NK-92 (cell line): Measurements from ENCODE around the gene NOX5.
"Not testable (repeated sequence)": the region's sequence is repeated elsewhere in the genome, so short reads cannot be mapped to it uniquely, and the experiment has no call there.

Experiments
- DNase-seq: peaks from one replicate; lab custom pipeline; 2025; ENCODE audit not compliant: unreplicated experiment; lab: John Stamatoyannopoulos, UW

The NOX5 gene, protein sequence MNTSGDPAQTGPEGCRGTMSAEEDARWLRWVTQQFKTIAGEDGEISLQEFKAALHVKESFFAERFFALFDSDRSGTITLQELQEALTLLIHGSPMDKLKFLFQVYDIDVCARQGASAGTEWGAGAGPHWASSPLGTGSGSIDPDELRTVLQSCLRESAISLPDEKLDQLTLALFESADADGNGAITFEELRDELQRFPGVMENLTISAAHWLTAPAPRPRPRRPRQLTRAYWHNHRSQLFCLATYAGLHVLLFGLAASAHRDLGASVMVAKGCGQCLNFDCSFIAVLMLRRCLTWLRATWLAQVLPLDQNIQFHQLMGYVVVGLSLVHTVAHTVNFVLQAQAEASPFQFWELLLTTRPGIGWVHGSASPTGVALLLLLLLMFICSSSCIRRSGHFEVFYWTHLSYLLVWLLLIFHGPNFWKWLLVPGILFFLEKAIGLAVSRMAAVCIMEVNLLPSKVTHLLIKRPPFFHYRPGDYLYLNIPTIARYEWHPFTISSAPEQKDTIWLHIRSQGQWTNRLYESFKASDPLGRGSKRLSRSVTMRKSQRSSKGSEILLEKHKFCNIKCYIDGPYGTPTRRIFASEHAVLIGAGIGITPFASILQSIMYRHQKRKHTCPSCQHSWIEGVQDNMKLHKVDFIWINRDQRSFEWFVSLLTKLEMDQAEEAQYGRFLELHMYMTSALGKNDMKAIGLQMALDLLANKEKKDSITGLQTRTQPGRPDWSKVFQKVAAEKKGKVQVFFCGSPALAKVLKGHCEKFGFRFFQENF

DNA sequence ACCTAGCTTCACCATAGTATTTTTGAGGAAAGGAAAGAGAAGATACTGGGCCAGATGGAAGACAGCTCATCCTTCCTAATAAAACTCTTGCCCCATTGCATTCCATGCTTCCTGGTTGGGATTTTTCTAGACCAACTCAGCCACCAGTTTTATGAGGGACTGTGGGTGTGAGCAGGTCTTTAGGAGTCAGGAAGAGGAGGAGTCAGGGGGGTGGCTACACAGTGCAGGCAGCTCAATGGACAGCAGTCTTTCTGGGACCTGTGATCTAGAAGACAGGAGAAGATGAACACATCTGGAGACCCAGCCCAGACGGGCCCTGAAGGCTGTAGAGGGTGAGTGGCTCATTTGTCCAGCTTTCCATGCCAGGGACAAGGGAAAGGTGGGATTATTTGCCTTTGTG lies at the start of gene NOX5:
Gene NOX5 (plus strand): TSS at position 242 of the 400 bp plus-strand sequence. CDS start 41 bp downstream, at position 283.
- DNase-seq, result no peak

DNA sequence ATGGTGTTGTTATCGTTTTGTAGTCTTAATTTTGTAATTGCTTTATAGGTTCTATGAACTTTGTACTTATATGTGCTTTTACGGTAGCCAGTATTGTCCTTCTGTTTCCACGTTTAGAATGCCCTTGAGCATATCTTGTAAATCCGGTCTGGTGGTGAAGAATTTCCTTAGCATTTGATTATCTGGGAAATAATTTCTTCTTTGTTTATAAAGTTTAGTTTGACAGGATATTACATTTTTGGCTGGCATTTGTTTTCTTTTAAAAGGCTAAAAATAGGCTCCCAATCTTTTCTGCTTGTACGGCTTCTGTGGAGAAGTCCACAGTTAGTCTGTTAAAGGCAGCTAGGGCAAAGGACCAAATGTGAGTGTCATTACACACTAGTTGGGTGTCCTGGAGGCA lies 47.5 kb upstream of the NOX5 start:
- DNase-seq, result no peak

DNA sequence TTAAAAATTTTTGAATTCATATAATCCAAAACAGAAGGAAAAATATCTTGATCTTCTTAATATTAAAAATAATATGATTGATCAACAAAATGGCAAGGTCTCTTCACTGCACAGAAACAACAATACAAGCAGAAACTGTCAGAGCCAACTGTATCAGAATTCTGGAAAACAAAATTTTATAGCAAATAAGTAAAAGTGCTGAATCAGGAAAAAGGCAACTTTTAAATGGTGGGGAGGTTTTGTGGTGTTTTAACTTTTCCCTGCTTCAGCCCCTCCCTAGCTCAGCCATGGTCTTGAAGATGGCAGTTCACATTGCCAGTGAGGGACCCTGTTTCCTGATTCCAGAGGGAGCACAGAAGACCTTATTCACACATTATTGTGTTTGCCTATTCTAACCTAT lies 46.5 kb upstream of the NOX5 start:
- no peak for DNase-seq

DNA sequence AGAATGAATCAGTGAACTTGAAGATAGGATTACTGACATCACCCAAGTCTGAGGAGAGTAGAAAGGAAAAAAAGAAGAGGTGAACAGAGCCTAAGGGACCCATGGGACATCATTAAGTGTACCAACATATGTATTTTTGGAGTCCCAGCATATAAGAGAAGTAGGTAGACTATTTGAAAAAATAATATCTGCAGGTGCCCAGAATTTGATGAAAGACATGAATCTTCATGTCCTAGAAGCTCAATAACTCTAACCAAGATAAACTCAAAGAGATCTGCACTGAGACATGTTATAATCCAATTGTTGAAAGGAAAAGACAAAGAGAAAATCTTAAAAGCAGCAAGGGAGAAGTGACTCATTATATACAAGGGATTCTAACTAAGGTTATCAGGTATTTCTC lies 45.2 kb upstream of the NOX5 start:
- DNase-seq, result no peak

DNA sequence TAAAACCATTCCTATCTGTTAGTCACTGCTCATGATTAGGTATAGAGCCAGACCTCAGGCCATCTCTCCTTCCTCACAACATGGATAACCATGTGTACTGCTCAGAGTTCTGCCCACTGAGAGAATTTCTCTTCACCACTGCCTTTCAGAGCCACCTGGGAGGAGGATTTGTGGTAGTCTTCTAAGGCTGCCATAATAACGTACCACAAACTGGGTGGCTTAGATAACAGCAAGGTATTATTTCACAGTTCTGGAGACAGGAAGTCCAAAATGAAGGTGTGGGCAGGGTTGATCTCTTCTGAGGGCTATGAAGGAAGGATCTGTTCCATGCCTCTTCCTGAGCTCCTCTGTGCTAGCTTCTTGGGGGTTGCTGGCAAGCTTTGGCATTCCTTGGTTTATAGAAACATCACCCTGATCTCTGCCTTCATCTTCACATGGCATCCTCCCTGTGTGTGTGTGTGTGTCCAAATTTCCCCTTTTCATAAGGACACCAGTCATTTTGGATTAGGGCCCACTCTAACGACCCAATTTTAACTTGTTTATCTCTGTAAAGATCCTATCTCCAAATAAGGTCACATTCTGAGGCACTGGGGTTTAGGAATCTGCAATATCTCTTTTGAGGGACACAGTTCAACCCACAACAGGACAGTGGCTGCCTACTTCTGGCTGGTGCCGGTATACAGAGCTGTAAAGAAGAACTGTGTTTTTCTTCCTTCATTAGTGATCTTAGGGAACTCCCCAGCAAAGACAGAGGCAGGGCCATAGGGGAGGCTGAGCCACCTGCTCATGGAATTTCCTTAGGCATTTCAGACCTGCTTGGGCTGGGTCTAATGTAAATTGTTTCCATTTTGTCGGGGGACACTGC lies 42.1 kb upstream of the NOX5 start:
- DNase-seq, result no peak

DNA sequence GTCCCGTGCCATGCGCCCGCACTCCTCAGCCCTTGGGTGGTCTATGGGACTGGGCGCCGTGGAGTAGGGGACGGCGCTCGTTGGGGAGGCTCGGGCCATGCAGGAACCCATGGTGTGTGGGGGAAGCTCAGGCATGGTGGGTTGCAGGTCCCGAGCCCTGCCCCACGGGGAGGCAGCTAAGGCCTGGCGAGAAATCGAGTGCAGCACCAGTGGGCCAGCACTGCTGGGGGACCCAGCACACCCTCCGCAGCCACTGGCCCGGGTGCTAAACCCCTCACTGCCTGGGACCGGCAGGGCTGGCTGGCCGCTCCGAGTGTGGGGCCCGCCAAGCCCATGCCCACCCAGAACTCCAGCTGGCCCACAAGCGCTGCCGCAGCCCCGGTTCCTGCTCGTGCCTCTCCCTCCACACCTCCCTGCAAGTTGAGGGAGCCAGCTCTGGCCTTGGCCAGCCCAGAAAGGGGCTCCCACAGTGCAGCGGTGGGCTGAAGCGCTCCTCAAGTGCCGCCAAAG lies 38.8 kb upstream of the NOX5 start:
- DNase-seq, result not testable (repeated sequence)

DNA sequence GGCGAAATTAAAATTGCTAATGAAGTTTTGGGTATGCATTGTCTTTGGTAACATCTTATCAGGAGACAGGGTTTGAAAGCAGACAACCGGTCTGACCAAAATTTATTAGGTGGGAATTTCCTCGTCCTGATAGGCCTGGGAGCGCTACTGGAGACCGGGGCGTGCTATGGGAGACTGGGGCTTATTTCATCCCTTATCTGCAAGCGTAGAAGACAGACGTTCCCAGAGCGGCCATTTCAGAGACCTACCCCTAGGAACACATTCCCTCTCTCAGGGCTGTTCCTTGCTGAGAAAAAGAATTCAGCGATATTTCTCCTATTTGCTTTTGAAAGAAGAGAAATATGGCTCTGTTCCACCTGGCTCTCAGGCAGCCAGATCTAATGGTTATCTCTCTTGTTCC lies 37.1 kb upstream of the NOX5 start:
- DNase-seq, result not testable (repeated sequence)

DNA sequence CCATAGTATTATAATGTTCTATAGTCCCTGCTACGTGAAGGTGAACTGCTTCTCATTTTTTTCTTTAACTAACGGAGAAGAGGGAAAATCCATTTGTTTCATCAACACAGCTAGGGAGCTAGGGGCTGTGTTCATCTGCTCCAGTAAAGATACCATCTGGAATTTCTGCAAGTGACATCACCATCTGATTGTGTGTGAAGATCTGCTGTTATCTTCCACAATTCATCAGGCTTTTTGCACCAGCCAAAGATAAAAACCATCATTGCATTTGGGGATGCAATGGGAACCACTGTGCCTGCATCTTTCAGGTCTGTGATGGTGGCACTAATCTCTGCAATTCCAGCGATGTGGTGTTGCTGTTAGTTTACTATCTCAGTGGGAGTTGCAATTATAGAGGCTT lies 35.5 kb upstream of the NOX5 start:
- no peak for DNase-seq

DNA sequence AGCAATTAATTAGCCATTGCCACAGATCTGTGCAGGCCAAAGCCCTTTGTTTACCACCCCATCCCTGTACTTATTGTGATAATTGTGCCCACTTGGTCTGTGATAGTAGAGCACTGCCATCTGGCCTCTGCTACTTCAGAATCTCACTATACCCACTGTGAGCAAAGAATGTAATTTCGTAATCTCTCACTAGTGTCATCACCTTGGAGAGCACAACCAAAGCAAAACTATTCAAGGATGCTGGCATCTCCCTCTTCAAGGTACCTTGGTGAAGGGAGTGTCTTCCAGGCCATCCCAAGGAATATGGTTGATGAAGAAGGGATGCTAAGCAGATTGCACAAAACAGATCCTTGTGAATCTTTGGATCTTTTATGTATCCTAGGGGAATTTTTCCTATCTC lies 34.7 kb upstream of the NOX5 start:
- no peak for DNase-seq

DNA sequence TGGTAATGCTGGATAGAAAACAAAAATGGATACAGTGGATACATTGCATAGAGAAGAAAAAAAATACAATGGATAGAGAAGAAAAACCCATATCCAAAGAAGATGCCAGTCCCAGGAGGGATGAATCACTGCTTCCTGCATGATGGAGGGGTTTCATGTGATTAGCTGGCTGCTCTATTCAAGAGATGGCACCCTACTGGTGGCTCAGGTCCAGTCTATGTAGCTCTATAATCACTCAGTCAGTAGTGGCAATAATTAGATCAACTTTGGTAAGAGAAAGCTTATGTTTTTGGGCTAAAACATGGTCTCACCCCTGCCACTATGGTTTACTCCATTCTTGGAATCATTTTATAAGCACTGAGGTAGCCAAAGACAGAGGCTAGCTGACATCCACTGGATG lies 33.7 kb upstream of the NOX5 start:
- DNase-seq, result no peak

DNA sequence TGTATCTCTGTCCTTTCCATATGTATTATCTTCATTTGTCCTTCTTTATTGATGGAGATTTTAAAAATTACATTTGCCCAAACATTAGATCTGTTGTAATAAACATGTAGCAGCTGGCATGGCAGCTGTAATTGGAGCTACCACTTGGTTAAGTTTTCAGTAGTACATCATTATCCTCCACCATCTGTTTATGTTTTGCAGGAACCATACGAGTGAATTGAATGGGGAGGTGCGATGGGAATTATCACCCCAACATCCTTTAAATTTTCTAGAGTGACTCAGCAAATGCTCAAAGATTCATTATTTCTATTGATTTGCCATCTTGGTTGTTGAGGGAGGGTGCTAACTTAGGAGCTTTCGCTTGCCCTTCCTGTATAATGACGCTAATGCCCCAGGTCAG lies 32.6 kb upstream of the NOX5 start:
- DNase-seq, result no peak

DNA sequence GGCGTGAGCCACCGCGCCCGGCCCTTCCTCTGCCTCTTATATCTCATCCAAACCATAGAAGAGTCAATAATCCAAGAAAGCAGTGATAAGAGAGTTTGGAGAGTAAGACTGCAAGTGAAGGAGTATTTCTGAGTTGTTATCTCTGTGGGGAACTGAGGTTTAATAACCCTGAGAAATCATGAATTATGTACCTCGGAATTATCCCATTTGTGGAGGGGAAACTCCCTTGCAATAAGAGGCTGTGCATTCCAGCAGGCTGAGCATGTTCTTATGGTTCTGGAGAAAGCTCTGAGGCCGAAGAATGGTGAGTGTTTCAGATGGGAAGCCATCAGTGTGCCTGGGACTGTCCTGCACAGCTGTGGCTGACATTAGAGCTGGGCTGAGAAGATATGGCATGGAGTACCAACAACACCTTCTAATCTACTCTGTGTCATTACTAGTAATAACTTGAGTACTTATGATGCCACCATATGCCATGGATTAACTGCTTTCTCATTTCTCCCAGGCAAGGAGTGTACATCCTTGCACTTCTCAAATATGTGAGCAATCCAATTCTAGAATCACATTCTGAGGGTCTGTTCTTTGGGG lies 31.4 kb upstream of the NOX5 start:
- DNase-seq, result no peak

DNA sequence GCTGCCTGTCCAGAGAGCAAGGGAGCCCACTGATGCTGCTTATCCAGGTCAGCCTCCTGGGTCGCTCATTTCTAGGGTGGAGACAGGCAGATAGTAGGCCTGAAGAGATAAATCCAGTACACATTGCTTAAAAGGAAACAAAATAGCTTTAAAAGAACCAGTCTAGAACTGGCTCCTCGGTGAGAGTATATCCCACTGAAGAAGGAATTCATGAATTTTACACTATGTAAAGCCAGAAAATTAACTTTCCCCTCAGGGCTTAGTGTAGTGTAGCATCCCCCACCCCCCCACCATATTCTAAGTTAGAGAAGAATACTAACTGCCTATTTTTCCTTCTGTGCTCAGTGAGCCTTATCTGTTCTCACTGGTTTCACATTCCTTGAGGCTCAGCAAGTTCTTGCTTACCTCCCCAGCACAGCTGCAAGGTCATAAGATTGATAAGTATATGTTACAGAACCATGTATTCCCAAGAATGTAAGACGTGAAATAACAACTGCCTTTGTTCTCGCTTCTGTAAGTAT lies 30.5 kb upstream of the NOX5 start:
- no peak for DNase-seq

DNA sequence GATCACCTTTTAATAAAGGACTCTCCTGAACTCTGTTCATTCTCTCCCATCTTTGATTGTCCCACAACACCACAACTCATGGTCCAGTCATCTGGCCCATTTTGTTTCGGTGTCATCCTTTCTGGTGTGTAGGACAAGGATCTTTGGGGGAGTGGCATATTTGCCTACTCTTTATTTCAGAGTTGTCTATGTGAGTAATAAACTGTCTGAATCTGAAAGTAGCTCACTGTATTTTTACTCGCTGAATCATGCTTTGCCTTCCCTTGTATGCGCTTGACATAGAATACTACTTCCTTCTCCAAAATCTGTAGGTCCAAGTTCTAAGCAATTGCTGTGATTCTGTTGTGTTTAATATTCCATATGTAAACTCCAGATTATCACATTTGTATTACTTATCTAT lies 29.9 kb upstream of the NOX5 start:
- DNase-seq, result no peak

DNA sequence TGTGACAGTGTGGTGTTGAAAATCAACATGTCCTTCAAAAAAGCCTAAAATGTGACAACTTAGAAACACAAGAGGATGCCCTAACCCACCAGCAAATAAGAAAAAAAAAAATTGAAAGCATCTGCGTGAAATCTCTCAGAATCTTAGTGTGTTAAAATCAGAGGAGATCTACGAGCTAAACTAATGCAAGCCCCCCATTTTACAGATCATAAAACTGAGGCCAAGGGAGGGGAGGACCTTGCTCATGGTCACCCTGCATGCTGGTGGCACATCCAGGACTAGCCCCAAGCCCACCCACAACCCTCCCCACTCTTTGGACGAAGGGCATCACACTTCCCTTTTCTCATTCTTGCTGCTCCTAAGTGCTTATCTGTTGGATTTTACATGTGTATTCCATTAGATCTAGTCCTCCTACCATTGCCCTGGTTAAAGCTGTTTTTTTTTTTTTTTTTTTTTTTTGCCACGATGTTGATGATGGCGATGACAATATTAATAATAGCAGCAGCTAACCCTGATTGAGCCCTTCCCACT lies 29.1 kb upstream of the NOX5 start:
- no peak for DNase-seq

DNA sequence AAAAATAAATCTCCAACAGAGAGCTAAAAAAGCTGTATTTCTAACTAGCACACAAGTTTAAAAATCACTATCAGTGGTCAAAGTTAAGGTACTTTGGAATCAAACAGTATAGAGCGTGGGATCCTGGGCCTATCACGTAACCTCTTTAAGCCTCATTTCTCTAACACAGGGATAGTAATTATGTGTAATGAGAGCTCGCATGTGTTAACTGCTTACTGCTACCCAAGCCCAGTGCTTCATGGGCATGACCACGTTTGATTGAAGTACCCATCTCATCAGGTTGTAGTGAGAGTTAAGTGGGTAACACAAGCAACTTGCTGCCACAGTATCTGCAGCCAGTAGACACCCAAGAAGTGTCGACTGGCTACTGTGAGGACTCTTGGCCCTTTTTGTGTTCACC lies 28.2 kb upstream of the NOX5 start:
- DNase-seq, result no peak

DNA sequence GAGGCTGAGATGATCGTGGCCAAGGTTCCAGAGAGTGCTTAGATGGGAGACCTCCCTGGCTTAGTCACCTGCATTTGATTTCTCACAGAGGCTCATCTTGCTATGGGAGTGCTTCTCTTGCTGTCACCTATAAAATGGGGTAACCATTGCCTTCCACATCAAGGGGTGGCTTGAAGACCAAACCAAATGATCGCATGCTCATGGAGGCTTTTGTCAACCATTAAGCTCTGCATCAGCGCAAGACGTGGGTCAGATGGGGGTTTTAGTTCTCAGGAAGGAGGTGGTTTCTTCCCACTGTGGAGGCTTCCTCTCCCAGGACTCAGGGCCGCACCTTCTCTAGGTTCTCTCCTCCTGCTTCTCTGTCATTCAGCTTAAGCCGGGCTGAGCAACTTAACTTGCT lies 27.4 kb upstream of the NOX5 start:
- no peak for DNase-seq

DNA sequence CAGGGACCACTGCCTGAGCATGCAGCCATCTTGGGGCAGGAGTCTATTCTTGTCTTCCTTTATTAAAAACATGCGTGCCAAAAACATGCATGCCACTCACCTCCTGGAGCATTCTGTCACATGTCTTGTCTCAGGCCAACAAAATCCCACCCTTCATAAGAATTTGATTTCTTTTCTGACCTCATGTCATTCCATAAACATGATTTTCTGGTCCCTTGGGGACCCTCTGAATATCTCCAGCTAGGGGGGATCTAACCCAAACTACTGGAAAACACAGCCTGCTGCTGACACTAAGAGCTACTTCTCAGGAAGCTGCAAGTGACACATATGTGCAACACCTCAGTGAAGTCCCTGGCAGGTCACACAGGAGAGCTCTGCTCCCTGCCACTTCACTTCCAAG lies 26.8 kb upstream of the NOX5 start:
- DNase-seq, result no peak

DNA sequence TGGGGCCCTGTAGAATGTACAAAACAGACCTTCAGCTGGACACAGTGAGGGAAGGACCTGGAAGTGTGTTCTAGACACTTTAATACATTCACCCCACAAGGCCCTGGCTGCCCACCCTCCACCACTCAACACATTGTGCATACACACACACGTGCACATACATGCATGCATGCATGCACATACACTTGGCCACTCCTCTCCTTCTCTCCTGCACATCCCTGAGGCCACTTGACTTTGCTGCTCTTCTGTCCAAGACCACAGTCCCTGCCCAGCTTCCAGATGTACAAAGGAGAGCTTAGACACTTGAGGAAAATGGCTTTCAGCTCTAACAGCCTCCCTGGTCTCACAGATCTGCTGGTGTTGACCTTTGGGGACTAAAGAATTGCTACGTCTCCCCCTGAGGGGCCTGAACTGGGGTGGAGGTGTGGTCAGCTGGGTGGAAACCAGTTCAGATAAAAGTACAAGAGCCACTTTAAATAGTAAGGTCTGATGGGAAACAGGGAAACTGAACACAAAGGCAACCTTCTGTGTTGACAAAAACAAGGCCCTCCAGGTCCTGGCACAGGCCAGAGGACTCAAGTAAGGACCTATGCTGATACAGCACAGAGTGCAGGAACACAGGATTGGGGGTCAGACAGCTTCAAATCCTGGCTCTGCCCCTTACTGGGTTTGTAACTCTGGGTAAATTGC lies 24.8 kb upstream of the NOX5 start:
- DNase-seq, result no peak
